ENCODE results near the gene BST2. TPM values are rescaled to one million over a fixed set of nuclear protein-coding genes. Genes with fewer than 3 reads are reported as not detected.

BST2 gene
- total and polyA plus RNA-seq, 2 of the 8 experiments (the other 6 are each of a cell fraction or from before 2014, with no cell fraction given), result 18.1 to 72.8 TPM

DNA sequence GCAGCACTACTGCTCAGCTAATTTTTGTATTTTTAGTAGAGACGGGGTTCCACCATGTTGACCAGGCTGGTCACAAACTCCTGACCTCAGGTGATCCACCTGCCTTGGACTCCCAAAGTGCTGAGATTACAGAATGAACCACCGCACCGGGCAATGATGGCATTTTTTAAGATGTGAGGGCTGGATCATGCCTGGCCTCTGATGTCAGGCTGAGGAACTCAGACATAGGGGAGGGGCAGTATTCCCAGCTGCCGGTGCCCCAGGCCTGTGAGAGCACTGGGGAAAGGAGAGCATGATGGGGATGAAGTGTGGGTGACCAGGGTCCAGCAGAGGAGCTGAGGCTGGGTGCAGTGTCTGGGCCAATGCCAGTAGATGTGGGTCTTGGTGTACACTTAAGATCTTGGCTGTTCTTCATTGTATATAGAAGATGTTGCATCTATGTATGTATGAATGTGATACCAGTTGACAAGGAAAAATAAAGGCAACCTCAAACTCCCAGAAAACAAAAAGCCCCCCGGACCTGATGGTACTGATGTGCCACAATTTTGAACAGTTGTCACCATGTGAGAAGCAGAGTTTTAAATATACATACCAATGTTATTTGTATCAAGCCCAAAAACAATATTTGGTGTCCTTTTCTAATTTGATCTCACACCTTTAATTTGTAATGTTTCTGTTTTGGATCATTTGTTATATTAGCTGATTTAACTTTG is 24.8 kb downstream of the BST2 start (continued):
- TF ChIP-seq YY1 (IDR thresholded peaks at IDR 0.05; ENCODE audit: low read depth, low read length) (no peak), CREB1 (IDR thresholded peaks at IDR 0.05) (no peak)

All from H1 (cell line).